OCI-LY7 (cell line): Measurements from ENCODE around the gene BEST3. TPM values are rescaled to one million over a fixed set of nuclear protein-coding genes. Genes with fewer than 3 reads are reported as not detected.

Source experiments
- BruUV-seq: library from RNA; stranded (reverse); fragments of 400-500 nt; replicated peaks from 2 replicates; lab custom pipeline; 2021; lab: Mats Ljungman, UMichigan
- CTCF ChIA-PET: fragments of 300-600 bp; sonication (Branson Sonifier 250); formaldehyde crosslinking; loops from one replicate; lab custom pipeline; 2022; ENCODE audit warnings: antibody characterized with exemption; ENCODE audit not compliant: unreplicated experiment; lab: Charles Lee
- POLR2A ChIA-PET: fragments of 300-600 bp; sonication (Branson Sonifier 250); formaldehyde crosslinking; loops from one replicate; lab custom pipeline; 2022; ENCODE audit warnings: antibody characterized with exemption; lab: Charles Lee
- DNase-seq: peaks from one replicate; pipeline ENCODE4 v3.0.0-alpha.2; 2015; ENCODE audit warnings: low spot score
- H2AFZ ChIP-seq: fragments of 200-600 bp; sonication (generic), shearing (Covaris generic); 2 replicates; pipeline ENCODE4 v1.6.1; 2014; ENCODE audit warnings: mild to moderate bottlenecking, antibody characterized with exemption, low read length, moderate library complexity
- H3K27ac ChIP-seq: fragments of 200-600 bp; sonication (generic); 2 replicates; pipeline ENCODE4 v1.5.1; 2014; ENCODE audit warnings: mixed run types, low read depth, mild to moderate bottlenecking, moderate library complexity, low read length, inconsistent platforms; ENCODE audit not compliant: poor library complexity, severe bottlenecking
- H3K36me3 ChIP-seq: fragments of 200-600 bp; sonication (generic); 2 replicates; pipeline ENCODE4 v1.6.1; 2014; ENCODE audit warnings: mild to moderate bottlenecking, antibody characterized with exemption, low read length, moderate library complexity, mixed read lengths; ENCODE audit not compliant: insufficient read depth
- H3K4me1 ChIP-seq: fragments of 200-600 bp; sonication (generic); 2 replicates; pipeline ENCODE4 v1.5.1; 2014; ENCODE audit warnings: mild to moderate bottlenecking, low read length; ENCODE audit not compliant: insufficient read depth, poor library complexity, severe bottlenecking
- H3K4me2 ChIP-seq: fragments of 200-600 bp; sonication (generic); 2 replicates; pipeline ENCODE4 v1.6.1; 2014; ENCODE audit warnings: mild to moderate bottlenecking, low read length
- H3K4me3 ChIP-seq: fragments of 200-600 bp; sonication (generic); 2 replicates; pipeline ENCODE4 v1.5.1; 2014; ENCODE audit warnings: mild to moderate bottlenecking, low read depth, low read length; ENCODE audit not compliant: poor library complexity, severe bottlenecking
- H3K79me2 ChIP-seq: fragments of 200-600 bp; sonication (generic); 2 replicates; pipeline ENCODE4 v1.6.1; 2016; ENCODE audit warnings: low read depth, mild to moderate bottlenecking, low read length, moderate library complexity, mixed read lengths; ENCODE audit not compliant: insufficient read depth
- H3K9me2 ChIP-seq: fragments of 200-600 bp; sonication (generic); 2 replicates; pipeline ENCODE4 v1.6.1; 2016; ENCODE audit warnings: mild to moderate bottlenecking, low read length, mixed read lengths; ENCODE audit not compliant: insufficient read depth
- H3K9me3 ChIP-seq: fragments of 200-600 bp; sonication (generic); 2 replicates; pipeline ENCODE4 v1.6.1; 2014; ENCODE audit warnings: mild to moderate bottlenecking, mixed run types, low read length, mixed read lengths
- H4K20me1 ChIP-seq: fragments of 200-600 bp; sonication (generic); 2 replicates; pipeline ENCODE4 v1.6.1; 2014; ENCODE audit warnings: mild to moderate bottlenecking, antibody characterized with exemption, low read length, moderate library complexity, mixed read lengths; ENCODE audit not compliant: insufficient read depth
- EZH2phosphoT487 ChIP-seq: fragments of 200-600 bp; sonication (generic); IDR thresholded peaks from 2 replicates; pipeline ENCODE4 v1.6.1; 2018; ENCODE audit warnings: low read depth, borderline replicate concordance, mild to moderate bottlenecking, mixed run types, antibody characterized with exemption, low read length, moderate library complexity, mixed read lengths
- intact Hi-C: fragments of 100-400 bp; cut with micrococcal nuclease; formaldehyde crosslinking; loops from one replicate; pipeline ENCODE4 v1.10.0; 2022; ENCODE audit not compliant: unreplicated experiment
- total RNA-seq, 2 experiments: library from RNA; depleted of rRNA in 1 of 2; stranded (reverse); fragments of >200 nt in 1 of 2; shearing (Covaris generic) in 1 of 2; gene quantifications; 2 replicates each; pipeline ENCODE4 v1.2.3, GENCODE V29; 2014 to 2022
- TF ChIP-seq, protein P1 (sequence below): fragments of 200-600 bp; sonication (generic); conservative IDR thresholded peaks from 2 replicates; pipeline ENCODE4 v1.5.1; 2014; ENCODE audit warnings: mild to moderate bottlenecking, antibody characterized with exemption, low read length, moderate library complexity, mixed read lengths

The BEST3 gene
- total RNA-seq, 2 experiments from 2014 or later: 60.1 to 123 TPM

DNA sequence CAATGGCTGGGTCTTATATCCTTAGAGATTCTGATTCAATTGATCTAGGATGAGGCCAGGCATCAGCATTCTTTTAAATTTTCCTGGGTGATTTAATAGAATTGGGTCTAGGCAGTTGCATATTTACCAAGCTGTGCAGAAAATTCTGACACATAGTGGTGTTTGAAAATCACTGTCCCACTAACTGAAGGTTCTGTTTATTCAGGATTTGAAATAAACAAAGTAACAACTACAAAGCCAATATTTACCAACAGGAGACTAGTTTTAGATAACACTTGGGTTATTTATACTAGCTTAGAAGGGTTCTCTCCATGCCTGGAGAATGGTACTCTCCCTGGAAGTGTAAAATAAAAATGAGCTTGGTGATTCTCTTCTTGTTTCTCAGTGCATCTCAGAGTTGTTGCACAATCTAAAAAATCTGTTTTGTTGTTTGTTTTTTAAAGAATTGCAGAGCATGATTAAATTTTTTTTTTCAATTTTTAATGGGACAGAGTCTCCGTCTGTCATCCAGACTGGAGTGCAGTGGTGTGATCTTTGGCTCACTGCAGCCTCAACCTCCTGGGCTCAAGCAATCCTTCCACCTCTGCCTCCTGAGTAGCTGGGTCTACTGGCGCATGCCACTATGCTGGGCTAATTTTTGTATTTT lies 16.9 kb downstream of the BEST3 start:
- BruUV-seq: no TSS peak
- no peak overlapping the region for H3K27ac ChIP-seq
- no peak overlapping the region for H2AFZ ChIP-seq
- H3K4me2 ChIP-seq: no peak overlapping the region
- intact Hi-C loops: no loop called here
- no peaks in the 10 kb centered on the region for H3K9me2 ChIP-seq
- no peaks in the 10 kb centered on the region for H3K9me3 ChIP-seq
- ChIA-PET POLR2A (no interaction called here), CTCF (no interaction called here)
- TF ChIP-seq, protein P1, sequence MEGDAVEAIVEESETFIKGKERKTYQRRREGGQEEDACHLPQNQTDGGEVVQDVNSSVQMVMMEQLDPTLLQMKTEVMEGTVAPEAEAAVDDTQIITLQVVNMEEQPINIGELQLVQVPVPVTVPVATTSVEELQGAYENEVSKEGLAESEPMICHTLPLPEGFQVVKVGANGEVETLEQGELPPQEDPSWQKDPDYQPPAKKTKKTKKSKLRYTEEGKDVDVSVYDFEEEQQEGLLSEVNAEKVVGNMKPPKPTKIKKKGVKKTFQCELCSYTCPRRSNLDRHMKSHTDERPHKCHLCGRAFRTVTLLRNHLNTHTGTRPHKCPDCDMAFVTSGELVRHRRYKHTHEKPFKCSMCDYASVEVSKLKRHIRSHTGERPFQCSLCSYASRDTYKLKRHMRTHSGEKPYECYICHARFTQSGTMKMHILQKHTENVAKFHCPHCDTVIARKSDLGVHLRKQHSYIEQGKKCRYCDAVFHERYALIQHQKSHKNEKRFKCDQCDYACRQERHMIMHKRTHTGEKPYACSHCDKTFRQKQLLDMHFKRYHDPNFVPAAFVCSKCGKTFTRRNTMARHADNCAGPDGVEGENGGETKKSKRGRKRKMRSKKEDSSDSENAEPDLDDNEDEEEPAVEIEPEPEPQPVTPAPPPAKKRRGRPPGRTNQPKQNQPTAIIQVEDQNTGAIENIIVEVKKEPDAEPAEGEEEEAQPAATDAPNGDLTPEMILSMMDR: no peak
- TF ChIP-seq EZH2phosphoT487: no peak
- no peak overlapping the region for H3K4me3 ChIP-seq
- no peaks in the 10 kb centered on the region for H4K20me1 ChIP-seq
- no peaks in the 10 kb centered on the region for H3K79me2 ChIP-seq
- no peaks in the 10 kb centered on the region for H3K4me1 ChIP-seq
- H3K36me3 ChIP-seq: peaks cover 27% of the 10 kb centered on the region
- DNase-seq: no peak

DNA sequence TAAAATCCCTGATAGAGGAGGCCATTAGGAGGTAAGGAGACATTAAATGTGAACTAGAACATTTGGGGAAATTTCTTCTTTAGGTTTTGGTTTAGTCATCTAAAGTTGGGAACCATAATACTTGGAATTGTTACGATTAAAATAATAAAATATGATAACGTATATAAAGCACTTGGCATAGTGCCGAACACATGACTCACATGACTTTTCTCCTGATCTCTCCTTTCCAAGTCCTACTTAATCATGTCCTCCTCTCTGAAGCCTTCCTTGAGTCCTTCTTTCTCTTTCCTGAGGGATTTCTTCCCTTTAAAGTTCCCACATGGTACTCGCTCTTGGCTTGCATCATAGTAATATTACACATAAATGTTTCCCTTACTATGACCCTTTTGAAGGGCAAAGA lies 20.0 kb downstream of the BEST3 start:
- CTCF ChIA-PET: no interaction called here
- POLR2A ChIA-PET: no interaction called here
- BruUV-seq: no TSS peak

More for the DNA sequence above, 20.0 kb downstream of the BEST3 start:
- H3K4me1 ChIP-seq: no peaks in the 10 kb centered on the region
- H3K4me3 ChIP-seq: no peak overlapping the region
- no peaks in the 10 kb centered on the region for H3K79me2 ChIP-seq
- H3K4me2 ChIP-seq: no peak overlapping the region
- peaks cover 32% of the 10 kb centered on the region for H3K36me3 ChIP-seq
- no peak for DNase-seq
- H2AFZ ChIP-seq: no peak overlapping the region
- H3K27ac ChIP-seq: no peak overlapping the region
- H3K9me3 ChIP-seq: no peaks in the 10 kb centered on the region
- intact Hi-C loops: no loop called here
- no peaks in the 10 kb centered on the region for H3K9me2 ChIP-seq
- TF ChIP-seq EZH2phosphoT487: no peak
- TF ChIP-seq, protein P1: no peak
- no peaks in the 10 kb centered on the region for H4K20me1 ChIP-seq
